ENCODE measurements around the gene PCGF3.

DNA sequence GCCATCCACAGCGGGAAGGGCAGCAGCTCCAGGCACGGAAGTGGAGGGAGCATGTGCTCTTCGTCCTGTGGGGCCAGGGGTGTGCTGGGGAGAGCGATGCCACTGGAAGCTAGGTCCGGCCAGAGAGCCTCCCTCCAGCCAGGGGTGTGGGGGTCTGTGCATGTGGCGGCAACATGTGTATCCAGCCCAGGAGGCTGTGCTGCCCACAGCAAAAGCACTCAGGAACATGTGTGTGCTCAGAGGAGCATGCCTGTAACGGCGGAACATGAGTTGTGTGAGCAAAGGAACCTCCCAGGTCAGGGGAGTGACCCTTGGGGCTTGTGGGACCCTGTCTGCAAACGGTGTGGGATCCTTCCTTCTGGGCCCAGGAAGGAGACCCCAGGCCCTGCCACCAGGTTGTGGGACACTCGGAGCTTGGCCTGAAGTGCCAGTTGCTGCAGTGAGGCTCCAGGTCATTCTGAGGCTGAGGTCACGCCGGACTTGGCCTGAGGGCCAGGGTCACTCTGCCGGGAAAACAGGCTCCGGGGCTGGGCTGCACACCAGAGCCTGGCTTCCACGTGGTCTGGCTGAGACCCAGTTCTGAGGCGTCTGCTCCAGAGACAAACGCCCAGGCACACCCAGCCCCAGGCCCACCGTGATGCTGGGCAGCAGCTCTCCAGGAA, 83.1 kb downstream of the PCGF3 start:
- no peak for TF ChIP-seq CTCF (IDR thresholded peaks at IDR 0.05; ENCODE audit: low read depth, low read length)
- no peak for TF ChIP-seq EZH2phosphoT487 (IDR thresholded peaks at IDR 0.05; ENCODE audit: low read depth)

All from OCI-LY3 (cell line).